ENCODE results near the gene SYN1. TPM values are rescaled to one million over a fixed set of nuclear protein-coding genes. Genes with fewer than 3 reads are reported as not detected.

SYN1 gene
- total and polyA plus RNA-seq, 4 donors = 0.09 to 2.5 (median 0.60) TPM

GRCh38 chrX:47595716-47596251 lies 23.9 kb downstream of the SYN1 start:
- H3K9ac ChIP-seq (ENCODE audit: low read depth in 1 of 2, low read length in 2 of 2) = no peak overlapping the region
- peaks cover 0 to 3% (median 1%) of the 10 kb centered on the region in 4 donors for H3K9me3 ChIP-seq (ENCODE audit: control insufficient read depth in 4 of 4, low read length in 3 of 4)
- H3K4me1 ChIP-seq (ENCODE audit: control insufficient read depth in 4 of 4, insufficient read depth in 4 of 4, low read length in 3 of 4) = no peaks in the 10 kb centered on the region
- H3K4me3 ChIP-seq (ENCODE audit: low read depth in 1 of 3, low read length in 3 of 3) = no peak overlapping the region
- TF ChIP-seq RXRA (IDR thresholded peaks at IDR 0.05) (no peak), YY1 (IDR thresholded peaks at IDR 0.05) (peak; percentile 28)
- no peak for DNase-seq (ENCODE audit: low spot score)
- H3K36me3 ChIP-seq (ENCODE audit: control insufficient read depth in 4 of 4, insufficient read depth in 3 of 4, low read depth in 1 of 4, low read length in 3 of 4) = no peaks in the 10 kb centered on the region
- peaks cover 0 to 3% (median 0%) of the 10 kb centered on the region in 4 donors for H3K27me3 ChIP-seq (ENCODE audit: control insufficient read depth in 4 of 4, insufficient read depth in 4 of 4, low read length in 3 of 4)
- WGBS = 67% methylated on average over 1 of the region's 1 CpG
- H3K27ac ChIP-seq (ENCODE audit: low read depth in 1 of 2, low read length in 2 of 2) = no peak overlapping the region

DNA sequence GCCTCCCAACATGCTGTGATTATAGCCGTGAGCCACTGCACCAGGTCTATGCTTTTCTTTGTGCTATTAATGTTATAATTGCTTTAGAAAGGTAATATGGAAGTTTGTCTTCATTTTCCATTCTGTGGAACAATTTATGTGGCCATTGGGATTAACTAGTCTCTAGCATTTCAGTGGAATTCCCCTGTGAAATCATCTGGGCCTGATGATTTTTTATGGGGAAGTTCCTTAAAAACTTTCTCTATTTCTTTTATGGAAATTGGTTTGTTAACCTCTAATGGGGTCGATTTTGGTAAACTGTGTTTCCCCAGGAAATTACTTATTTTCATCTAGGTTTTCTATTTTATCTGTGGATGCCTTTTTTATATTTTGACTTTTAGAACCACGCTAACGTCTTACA lies 26.1 kb downstream of the SYN1 start:
- WGBS = 77% methylated on average over 4 of the region's 4 CpGs
- H3K36me3 ChIP-seq (ENCODE audit: control insufficient read depth in 4 of 4, insufficient read depth in 3 of 4, low read depth in 1 of 4, low read length in 3 of 4) = no peaks in the 10 kb centered on the region
- H3K27me3 ChIP-seq (ENCODE audit: control insufficient read depth in 4 of 4, insufficient read depth in 4 of 4, low read length in 3 of 4) = peaks cover 0 to 3% (median 0%) of the 10 kb centered on the region in 4 donors
- H3K27ac ChIP-seq (ENCODE audit: low read depth in 1 of 2, low read length in 2 of 2) = no peak overlapping the region
- H3K4me3 ChIP-seq (ENCODE audit: low read depth in 1 of 3, low read length in 3 of 3) = no peak overlapping the region
- TF ChIP-seq JUND (IDR thresholded peaks at IDR 0.05) (no peak), CTCF (IDR thresholded peaks at IDR 0.05; ENCODE audit: low read depth, low read length, missing input control) (no peak), EGR1 (IDR thresholded peaks at IDR 0.05; ENCODE audit: low read depth in 2 of 2) (no peak), HNF4A (conservative IDR thresholded peaks at IDR 0.05) (no peak), FOXA2 (IDR thresholded peaks at IDR 0.05) (no peak)
- TF ChIP-seq, protein P1, sequence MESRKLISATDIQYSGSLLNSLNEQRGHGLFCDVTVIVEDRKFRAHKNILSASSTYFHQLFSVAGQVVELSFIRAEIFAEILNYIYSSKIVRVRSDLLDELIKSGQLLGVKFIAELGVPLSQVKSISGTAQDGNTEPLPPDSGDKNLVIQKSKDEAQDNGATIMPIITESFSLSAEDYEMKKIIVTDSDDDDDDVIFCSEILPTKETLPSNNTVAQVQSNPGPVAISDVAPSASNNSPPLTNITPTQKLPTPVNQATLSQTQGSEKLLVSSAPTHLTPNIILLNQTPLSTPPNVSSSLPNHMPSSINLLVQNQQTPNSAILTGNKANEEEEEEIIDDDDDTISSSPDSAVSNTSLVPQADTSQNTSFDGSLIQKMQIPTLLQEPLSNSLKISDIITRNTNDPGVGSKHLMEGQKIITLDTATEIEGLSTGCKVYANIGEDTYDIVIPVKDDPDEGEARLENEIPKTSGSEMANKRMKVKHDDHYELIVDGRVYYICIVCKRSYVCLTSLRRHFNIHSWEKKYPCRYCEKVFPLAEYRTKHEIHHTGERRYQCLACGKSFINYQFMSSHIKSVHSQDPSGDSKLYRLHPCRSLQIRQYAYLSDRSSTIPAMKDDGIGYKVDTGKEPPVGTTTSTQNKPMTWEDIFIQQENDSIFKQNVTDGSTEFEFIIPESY (IDR thresholded peaks at IDR 0.05) = no peak
- DNase-seq (ENCODE audit: low spot score) = no peak
- peaks cover 0 to 3% (median 1%) of the 10 kb centered on the region in 4 donors for H3K9me3 ChIP-seq (ENCODE audit: control insufficient read depth in 4 of 4, low read length in 3 of 4)
- H3K4me1 ChIP-seq (ENCODE audit: control insufficient read depth in 4 of 4, insufficient read depth in 4 of 4, low read length in 3 of 4) = no peaks in the 10 kb centered on the region
- H3K9ac ChIP-seq (ENCODE audit: low read depth in 1 of 2, low read length in 2 of 2) = no peak overlapping the region

- peaks cover 0 to 3% (median 0%) of the 10 kb centered on the region in 4 donors for H3K27me3 ChIP-seq (ENCODE audit: control insufficient read depth in 4 of 4, insufficient read depth in 4 of 4, low read length in 3 of 4)
- H3K27ac ChIP-seq (ENCODE audit: low read depth in 1 of 2, low read length in 2 of 2) = no peak overlapping the region
- no peak overlapping the region for H3K4me3 ChIP-seq (ENCODE audit: low read depth in 1 of 3, low read length in 3 of 3)
- H3K9me3 ChIP-seq (ENCODE audit: control insufficient read depth in 4 of 4, low read length in 3 of 4) = no peaks in the 10 kb centered on the region
- H3K4me1 ChIP-seq (ENCODE audit: control insufficient read depth in 4 of 4, insufficient read depth in 4 of 4, low read length in 3 of 4) = peaks cover 0 to 1% (median 0%) of the 10 kb centered on the region in 4 donors
- TF ChIP-seq REST (IDR thresholded peaks at IDR 0.05) = no peak
- no peak for TF ChIP-seq FOXA2 (IDR thresholded peaks at IDR 0.05)
- TF ChIP-seq FOXA1 (IDR thresholded peaks at IDR 0.05) = no peak
- TF ChIP-seq TAF1 (conservative IDR thresholded peaks at IDR 0.05) = no peak
- TF ChIP-seq, protein P1 (IDR thresholded peaks at IDR 0.05) = no peak
- no peak for TF ChIP-seq SP1 (IDR thresholded peaks at IDR 0.05)
- no peak overlapping the region for H3K9ac ChIP-seq (ENCODE audit: low read depth in 1 of 2, low read length in 2 of 2)
- 84% methylated on average over 5 of the region's 5 CpGs for WGBS
- H3K36me3 ChIP-seq (ENCODE audit: control insufficient read depth in 4 of 4, insufficient read depth in 3 of 4, low read depth in 1 of 4, low read length in 3 of 4) = no peaks in the 10 kb centered on the region
- DNase-seq (ENCODE audit: low spot score) = no peak
These were observed 28.7 kb downstream of the SYN1 start for GRCh38 chrX:47590984-47591383.
